ENCODE measurements around the gene KLHL4.

GRCh38 chrX:87525771-87526229 lies 8.2 kb downstream of the KLHL4 start:
- TF ChIP-seq CTCF (conservative IDR thresholded peaks at IDR 0.05 in 1 of 2, IDR thresholded peaks at IDR 0.05 in 1 of 2; ENCODE audit: low read depth in 1 of 2, low read length in 2 of 2) (no peak), EZH2 (IDR thresholded peaks at IDR 0.05; ENCODE audit: low read length, missing control alignments) (no peak)
